Erythroblast (primary cell): ENCODE results near the gene PCDHA8.

Experiments
- GATA1 ChIP-seq: IDR thresholded peaks from 2 replicates; pipeline ENCODE4 v1.6.1; 2011; ENCODE audit warnings: low read depth, mild to moderate bottlenecking, control low read depth, low read length, moderate library complexity
- POLR2A ChIP-seq: IDR thresholded peaks from 2 replicates; pipeline ENCODE4 v1.6.1; 2011; ENCODE audit warnings: mild to moderate bottlenecking, low read length

GRCh38 chr5:140840978-140841962 lies at the start of gene PCDHA8:
- no peak for TF ChIP-seq POLR2A
- TF ChIP-seq GATA1 = no peak
